Activated CD4-positive, alpha-beta memory T cell treated with anti-CD3 and anti-CD28 coated beads for 36 hours (primary cell): ENCODE results near the gene A4GALT. TPM values are rescaled to one million over a fixed set of nuclear protein-coding genes. Genes with fewer than 3 reads are reported as not detected.
"Not testable (repeated sequence)": the region's sequence is repeated elsewhere in the genome, so short reads cannot be mapped to it uniquely, and the experiment has no call there.

ENCODE experiments used
- CTCF ChIA-PET: fragments of 350-600 bp; sonication (Branson Sonifier 250); formaldehyde crosslinking; loops from one replicate; lab custom pipeline; 2021; ENCODE audit warnings: antibody characterized with exemption, inconsistent platforms; lab: Charles Lee
- POLR2A ChIA-PET: fragments of 350-600 bp; sonication (Branson Sonifier 250); formaldehyde crosslinking; loops from one replicate; lab custom pipeline; 2021; ENCODE audit warnings: antibody characterized with exemption; lab: Charles Lee
- DNase-seq: peaks from one replicate; pipeline ENCODE4 v3.0.0-alpha.2; 2020
- H3K27ac Mint-ChIP-seq: one replicate; pipeline ENCODE4 v1.8.0; 2021; ENCODE audit warnings: mixed read lengths
- H3K27me3 Mint-ChIP-seq: one replicate; pipeline ENCODE4 v1.8.0; 2021; ENCODE audit warnings: mixed read lengths
- H3K36me3 Mint-ChIP-seq: one replicate; pipeline ENCODE4 v1.8.0; 2021; ENCODE audit warnings: mixed read lengths
- H3K4me1 Mint-ChIP-seq: one replicate; pipeline ENCODE4 v1.8.0; 2021; ENCODE audit warnings: low read depth, mixed read lengths
- H3K4me3 Mint-ChIP-seq: one replicate; pipeline ENCODE4 v1.8.0; 2021; ENCODE audit warnings: mild to moderate bottlenecking, mixed read lengths
- H3K9me3 Mint-ChIP-seq: one replicate; pipeline ENCODE4 v1.8.0; 2021; ENCODE audit warnings: mixed read lengths
- intact Hi-C: fragments of 100-400 bp; cut with micrococcal nuclease; formaldehyde crosslinking; loops from one replicate; pipeline ENCODE4 v1.15.1; 2023
- total RNA-seq, 2 experiments: library from RNA; stranded (reverse); gene quantifications; one replicate each; pipeline ENCODE4 v1.2.3, GENCODE V29; 2021

A4GALT gene
- total RNA-seq, 2 experiments from 2014 or later, result not detected

DNA sequence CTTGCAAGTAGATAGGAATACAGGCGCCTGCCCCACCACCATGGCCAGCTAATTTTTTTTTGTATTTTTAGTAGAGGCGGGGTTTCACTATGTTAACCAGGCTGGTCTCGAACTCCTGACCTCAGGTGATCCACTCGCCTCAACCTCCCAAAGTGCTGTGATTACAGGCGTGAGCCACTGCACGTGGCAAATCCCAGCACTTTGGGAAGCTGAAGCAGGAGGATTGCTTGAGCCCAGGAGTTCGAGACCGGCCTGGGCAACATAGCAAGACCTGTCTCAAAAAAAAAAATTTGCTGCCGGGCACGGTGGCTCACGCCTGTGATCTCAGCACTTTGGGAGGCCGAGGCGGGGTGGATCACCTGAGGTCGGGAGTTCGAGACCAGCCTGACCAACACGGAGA is 34.5 kb upstream of the A4GALT start:
- H3K27me3 Mint-ChIP-seq, DNase-seq, POLR2A ChIA-PET: not testable (repeated sequence)

GRCh38 chr22:42754658-42755057 is 34.0 kb upstream of the A4GALT start:
- Mint-ChIP-seq H3K9me3 (no peaks in the 10 kb centered on the region), H3K27me3 (peaks cover 6% of the 10 kb centered on the region), H3K27ac (no peak overlapping the region), H3K4me3 (no peak overlapping the region), H3K4me1 (no peaks in the 10 kb centered on the region), H3K36me3 (no peaks in the 10 kb centered on the region)
- DNase-seq, result no peak
- CTCF ChIA-PET, result no interaction called here
- intact Hi-C loops, result no loop called here
- POLR2A ChIA-PET, result no interaction called here

More for the DNA sequence above, 34.5 kb upstream of the A4GALT start:
- intact Hi-C loops, CTCF ChIA-PET, H3K9me3 Mint-ChIP-seq, H3K4me1 Mint-ChIP-seq, H3K36me3 Mint-ChIP-seq, H3K27ac Mint-ChIP-seq, H3K4me3 Mint-ChIP-seq: not testable (repeated sequence)

GRCh38 chr22:42752912-42753311 is 32.2 kb upstream of the A4GALT start:
- CTCF ChIA-PET, result no interaction called here
- no peak overlapping the region for H3K27ac Mint-ChIP-seq
- peaks cover 3% of the 10 kb centered on the region for H3K27me3 Mint-ChIP-seq
- intact Hi-C loops, result no loop called here
- no peaks in the 10 kb centered on the region for H3K9me3 Mint-ChIP-seq
- no peaks in the 10 kb centered on the region for H3K4me1 Mint-ChIP-seq
- H3K36me3 Mint-ChIP-seq, result no peaks in the 10 kb centered on the region
- no peak for DNase-seq
- H3K4me3 Mint-ChIP-seq, result no peak overlapping the region
- POLR2A ChIA-PET, result no interaction called here

GRCh38 chr22:42752230-42752746 is 31.6 kb upstream of the A4GALT start:
- ChIA-PET CTCF (no interaction called here), POLR2A (no interaction called here)
- Mint-ChIP-seq H3K27ac (no peak overlapping the region), H3K27me3 (no peaks in the 10 kb centered on the region), H3K4me1 (no peaks in the 10 kb centered on the region), H3K9me3 (no peaks in the 10 kb centered on the region), H3K4me3 (no peak overlapping the region), H3K36me3 (no peaks in the 10 kb centered on the region)
- intact Hi-C loops, result no loop called here
- no peak for DNase-seq

GRCh38 chr22:42750421-42750820 is 29.8 kb upstream of the A4GALT start:
- POLR2A ChIA-PET, intact Hi-C loops: not testable (repeated sequence)

DNA sequence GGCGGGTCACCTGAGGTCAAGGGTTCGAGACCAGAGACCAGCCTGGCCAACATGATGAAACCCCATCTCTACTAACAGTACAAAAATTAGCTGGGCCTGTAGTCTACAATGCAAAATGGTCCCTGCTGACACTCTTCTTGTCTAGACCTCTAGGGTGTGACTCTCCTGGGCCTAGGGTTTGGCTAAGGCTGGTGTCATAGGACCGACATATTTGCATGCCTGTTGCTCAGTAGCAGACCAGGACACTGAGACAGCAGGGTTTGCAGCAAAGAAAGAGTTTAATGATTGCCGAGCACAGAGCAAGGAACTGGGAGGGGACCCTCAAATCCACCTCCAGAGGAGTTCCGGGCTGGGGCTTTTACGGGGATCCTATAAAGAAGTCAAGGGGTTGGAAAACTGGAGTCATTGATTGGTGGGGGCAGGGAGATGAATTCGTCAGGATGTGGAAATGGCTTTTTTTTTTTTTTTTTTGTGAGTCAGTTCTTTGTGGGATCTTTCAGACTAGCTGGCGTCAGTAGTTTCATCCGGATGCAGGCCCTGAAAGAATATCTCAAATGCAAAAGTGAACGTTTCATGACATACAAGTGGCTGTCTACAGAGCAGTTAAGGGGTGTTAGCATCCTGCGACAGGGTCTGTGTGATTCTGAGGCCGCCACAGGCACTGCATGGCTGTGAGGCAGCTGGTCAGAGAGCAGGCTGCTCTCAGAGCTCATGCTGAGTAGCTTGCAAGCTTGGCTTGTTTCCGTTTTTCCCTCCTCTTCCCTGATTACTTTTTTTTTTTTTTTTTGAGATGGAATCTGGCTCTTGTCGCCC is 27.2 kb upstream of the A4GALT start:
- Mint-ChIP-seq H3K9me3 (no peaks in the 10 kb centered on the region), H3K4me3 (no peak overlapping the region), H3K4me1 (no peaks in the 10 kb centered on the region), H3K27ac (no peak overlapping the region), H3K27me3 (peaks cover 2% of the 10 kb centered on the region), H3K36me3 (no peaks in the 10 kb centered on the region)
- ChIA-PET CTCF (no interaction called here), POLR2A (no interaction called here)
- intact Hi-C loops, result no loop called here
- no peak for DNase-seq

More at GRCh38 chr22:42750421-42750820, 29.8 kb upstream of the A4GALT start:
- DNase-seq, H3K27me3 Mint-ChIP-seq, CTCF ChIA-PET, H3K4me3 Mint-ChIP-seq, H3K4me1 Mint-ChIP-seq, H3K27ac Mint-ChIP-seq, H3K36me3 Mint-ChIP-seq, H3K9me3 Mint-ChIP-seq: not testable (repeated sequence)

DNA sequence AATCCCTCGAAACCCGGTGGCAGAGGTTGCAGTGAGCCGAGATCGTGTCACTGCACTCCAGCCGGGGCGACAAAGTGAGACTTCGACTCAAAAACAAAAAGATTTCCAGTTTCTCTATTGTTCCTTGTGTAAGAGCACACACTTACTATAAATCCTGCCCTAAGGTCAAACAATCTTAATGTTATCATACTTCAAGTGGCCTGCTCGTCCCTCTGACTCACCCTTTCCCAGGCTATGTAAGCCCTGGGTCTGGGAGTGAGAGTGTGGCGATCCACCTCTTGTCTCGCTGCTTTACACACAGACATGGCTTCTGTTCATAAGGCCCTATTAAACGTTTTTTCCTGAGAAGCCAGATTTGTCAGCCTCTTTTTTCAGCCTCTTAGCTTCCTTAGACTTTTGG is 24.4 kb upstream of the A4GALT start:
- intact Hi-C loops, result no loop called here
- no peak overlapping the region for H3K4me3 Mint-ChIP-seq
- peaks cover 2% of the 10 kb centered on the region for H3K27me3 Mint-ChIP-seq
- H3K36me3 Mint-ChIP-seq, result no peaks in the 10 kb centered on the region
- DNase-seq, result no peak
- POLR2A ChIA-PET, result no interaction called here
- CTCF ChIA-PET, result no interaction called here
- no peak overlapping the region for H3K27ac Mint-ChIP-seq
- no peaks in the 10 kb centered on the region for H3K4me1 Mint-ChIP-seq
- no peaks in the 10 kb centered on the region for H3K9me3 Mint-ChIP-seq

- CTCF ChIA-PET, result no interaction called here
- POLR2A ChIA-PET, result no interaction called here
- no peak overlapping the region for H3K27ac Mint-ChIP-seq
- no peaks in the 10 kb centered on the region for H3K9me3 Mint-ChIP-seq
- peaks cover 2% of the 10 kb centered on the region for H3K27me3 Mint-ChIP-seq
- no peak for DNase-seq
- no peaks in the 10 kb centered on the region for H3K36me3 Mint-ChIP-seq
- no peak overlapping the region for H3K4me3 Mint-ChIP-seq
- no peaks in the 10 kb centered on the region for H3K4me1 Mint-ChIP-seq
- intact Hi-C loops, result no loop called here
These were observed 22.9 kb upstream of the A4GALT start for GRCh38 chr22:42743501-42743991.

DNA sequence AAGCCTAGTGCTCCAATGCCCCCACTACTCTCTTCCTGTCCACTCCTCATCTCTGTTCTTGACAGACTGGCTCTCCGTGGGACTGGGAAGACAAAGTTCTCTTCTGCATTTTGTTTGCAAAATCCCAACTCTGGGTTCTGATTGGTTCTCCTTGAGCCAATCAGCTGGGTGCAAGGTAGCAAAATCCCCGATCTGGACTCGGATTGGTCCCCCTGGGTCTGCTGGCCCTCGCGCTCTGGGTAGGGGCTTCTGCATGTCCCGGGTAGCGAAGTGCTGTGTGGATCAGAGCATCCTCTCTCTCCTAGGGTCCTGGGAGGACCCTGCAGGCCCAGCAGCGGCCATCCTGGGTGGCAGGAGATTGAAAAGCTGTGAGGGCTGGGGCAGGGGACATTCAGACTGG is 22.3 kb upstream of the A4GALT start:
- H3K36me3 Mint-ChIP-seq, result no peaks in the 10 kb centered on the region
- intact Hi-C loops, result no loop called here
- H3K27ac Mint-ChIP-seq, result no peak overlapping the region
- DNase-seq, result no peak
- H3K27me3 Mint-ChIP-seq, result peaks cover 2% of the 10 kb centered on the region
- CTCF ChIA-PET, result no interaction called here
- H3K4me3 Mint-ChIP-seq, result no peak overlapping the region
- POLR2A ChIA-PET, result no interaction called here
- H3K4me1 Mint-ChIP-seq, result no peaks in the 10 kb centered on the region
- H3K9me3 Mint-ChIP-seq, result no peaks in the 10 kb centered on the region

- H3K9me3 Mint-ChIP-seq, DNase-seq, H3K4me1 Mint-ChIP-seq, H3K36me3 Mint-ChIP-seq, intact Hi-C loops, CTCF ChIA-PET, H3K4me3 Mint-ChIP-seq, H3K27ac Mint-ChIP-seq, H3K27me3 Mint-ChIP-seq, POLR2A ChIA-PET: not testable (repeated sequence)
These were observed 19.6 kb upstream of the A4GALT start for GRCh38 chr22:42740320-42740719.

- no peak for DNase-seq
- intact Hi-C loops, result no loop called here
- H3K27me3 Mint-ChIP-seq, result no peaks in the 10 kb centered on the region
- H3K4me3 Mint-ChIP-seq, result no peak overlapping the region
- ChIA-PET POLR2A (no interaction called here), CTCF (no interaction called here)
- H3K36me3 Mint-ChIP-seq, result no peaks in the 10 kb centered on the region
- no peak overlapping the region for H3K27ac Mint-ChIP-seq
- no peaks in the 10 kb centered on the region for H3K4me1 Mint-ChIP-seq
- H3K9me3 Mint-ChIP-seq, result no peaks in the 10 kb centered on the region
These were observed 13.7 kb upstream of the A4GALT start for GRCh38 chr22:42734406-42734805.

DNA sequence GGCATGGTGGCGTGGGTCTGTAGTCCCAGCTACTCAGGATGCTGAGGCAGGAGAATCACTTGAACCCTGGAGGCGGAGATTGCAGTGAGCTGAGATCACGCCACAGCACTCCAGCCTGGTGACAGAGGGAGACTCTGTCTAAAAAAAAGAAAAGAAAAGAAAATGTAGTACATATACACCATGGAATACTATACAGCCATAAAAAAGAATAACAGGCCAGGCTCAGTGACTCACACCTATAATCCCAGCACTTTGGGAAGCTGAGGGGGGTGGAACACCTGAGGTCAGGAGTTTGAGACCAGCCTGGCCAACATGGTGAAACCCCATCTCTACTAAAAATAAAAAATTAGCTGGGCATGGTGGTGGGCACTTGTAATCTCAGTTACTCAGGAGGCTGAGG is 12.7 kb upstream of the A4GALT start:
- DNase-seq, H3K27ac Mint-ChIP-seq, H3K9me3 Mint-ChIP-seq, H3K27me3 Mint-ChIP-seq, intact Hi-C loops, H3K4me1 Mint-ChIP-seq, CTCF ChIA-PET, H3K4me3 Mint-ChIP-seq, H3K36me3 Mint-ChIP-seq, POLR2A ChIA-PET: not testable (repeated sequence)

GRCh38 chr22:42732081-42732480 is 11.4 kb upstream of the A4GALT start:
- no peaks in the 10 kb centered on the region for H3K9me3 Mint-ChIP-seq
- CTCF ChIA-PET, result no interaction called here
- H3K4me3 Mint-ChIP-seq, result no peak overlapping the region
- H3K36me3 Mint-ChIP-seq, result no peaks in the 10 kb centered on the region
- H3K27ac Mint-ChIP-seq, result no peak overlapping the region
- POLR2A ChIA-PET, result no interaction called here
- H3K4me1 Mint-ChIP-seq, result no peaks in the 10 kb centered on the region
- H3K27me3 Mint-ChIP-seq, result peaks cover 3% of the 10 kb centered on the region
- intact Hi-C loops, result no loop called here
- no peak for DNase-seq
